ENCODE results near the gene GGT1.

DNA sequence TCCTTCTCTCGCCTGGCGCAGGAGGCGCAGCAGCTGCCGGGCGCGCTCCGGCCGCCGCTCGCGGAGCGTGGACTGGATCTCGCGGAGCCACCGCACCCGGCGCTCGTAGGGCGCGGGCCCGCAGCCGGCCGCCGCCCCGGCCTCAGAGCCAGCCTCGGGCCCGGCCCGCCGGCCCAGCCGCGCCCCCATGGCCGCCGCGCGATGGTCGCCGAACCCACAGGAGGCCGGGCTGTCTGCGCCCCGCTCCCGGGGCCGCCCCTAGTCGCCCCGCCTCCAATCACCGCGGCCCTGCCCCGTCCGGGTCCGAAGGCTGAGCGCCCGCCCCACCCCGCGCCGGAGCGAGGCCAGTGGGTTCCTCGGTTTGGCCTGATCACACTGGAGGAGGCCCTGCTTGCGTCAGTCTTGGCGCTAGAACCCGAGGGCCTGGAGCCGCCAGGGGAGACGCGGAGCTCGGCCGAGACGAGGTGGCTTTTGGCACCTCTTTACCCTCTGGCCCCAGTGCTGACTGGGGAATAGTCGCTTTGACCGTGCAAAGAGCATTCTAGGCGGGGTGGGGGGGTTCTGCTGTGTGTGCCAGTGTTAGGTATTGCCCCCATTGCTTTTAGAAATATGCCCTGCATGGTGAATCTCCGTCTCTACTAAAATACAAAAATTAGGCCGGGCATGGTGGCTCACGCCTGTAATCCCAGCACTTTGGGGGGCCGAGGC, 10.0 kb upstream of the GGT1 start, which contains the start of gene LRRC75B:
- no peak for TF ChIP-seq EZH2 (IDR thresholded peaks at IDR 0.05; ENCODE audit: insufficient read depth, poor library complexity, severe bottlenecking)
- no peak for TF ChIP-seq EZH2phosphoT487 (IDR thresholded peaks at IDR 0.05; ENCODE audit: insufficient read depth, low read depth)

All from GM23248 (cell line).